Globus pallidus (tissue), 1 donor: ENCODE results near the gene RAB36.

Experiments
- DNase-seq: peaks from one replicate; pipeline ENCODE4 v3.0.0-alpha.2; 2015; ENCODE audit warnings: low spot score

RAB36 gene

GRCh38 chr22:23158516-23159290 lies 13.4 kb downstream of the RAB36 start:
- DNase-seq = no peak

DNA sequence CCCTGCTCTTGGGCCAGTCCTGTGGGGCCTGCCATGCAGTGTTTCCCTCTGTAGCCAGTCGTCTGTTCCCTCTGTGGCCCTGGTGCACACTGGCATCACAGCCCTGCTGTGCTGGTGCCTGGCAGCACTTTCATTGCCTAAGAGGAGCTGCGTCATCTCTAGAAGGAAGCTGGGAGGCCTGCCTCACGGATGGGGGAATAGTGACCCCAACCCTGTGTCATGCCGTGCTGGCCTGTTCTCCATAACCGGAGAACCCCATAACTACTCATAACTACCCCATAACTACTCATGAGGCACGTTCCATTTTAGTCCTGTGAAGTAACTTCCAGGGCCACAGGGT lies 14.0 kb downstream of the RAB36 start:
- no peak for DNase-seq

DNA sequence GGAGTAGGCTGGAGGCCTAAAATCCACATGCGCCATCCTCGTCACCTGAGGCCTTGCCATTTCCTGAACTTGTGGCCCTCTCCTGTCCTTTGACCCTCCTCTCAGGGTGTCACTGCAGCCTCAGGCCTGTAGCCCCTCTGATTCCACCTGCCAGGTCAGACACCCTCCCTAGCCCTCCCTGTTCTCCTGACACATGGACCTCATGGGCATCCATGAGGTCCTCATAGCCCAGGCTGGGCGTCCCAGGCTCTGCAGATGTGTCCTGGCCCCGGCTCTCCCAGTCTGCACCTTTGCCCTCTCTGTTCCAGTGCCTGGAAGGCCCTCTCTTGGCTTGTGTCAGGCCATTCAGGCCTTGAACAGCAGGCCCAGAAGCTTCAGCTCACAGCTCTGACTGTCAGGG lies 15.8 kb downstream of the RAB36 start:
- DNase-seq = no peak

GRCh38 chr22:23161574-23161973 lies 16.3 kb downstream of the RAB36 start:
- DNase-seq = no peak

- peak; percentile 85 for DNase-seq
These were observed 18.4 kb downstream of the RAB36 start for GRCh38 chr22:23163665-23164064.

- DNase-seq = no peak
These were observed 18.8 kb downstream of the RAB36 start for GRCh38 chr22:23164091-23164490.

DNA sequence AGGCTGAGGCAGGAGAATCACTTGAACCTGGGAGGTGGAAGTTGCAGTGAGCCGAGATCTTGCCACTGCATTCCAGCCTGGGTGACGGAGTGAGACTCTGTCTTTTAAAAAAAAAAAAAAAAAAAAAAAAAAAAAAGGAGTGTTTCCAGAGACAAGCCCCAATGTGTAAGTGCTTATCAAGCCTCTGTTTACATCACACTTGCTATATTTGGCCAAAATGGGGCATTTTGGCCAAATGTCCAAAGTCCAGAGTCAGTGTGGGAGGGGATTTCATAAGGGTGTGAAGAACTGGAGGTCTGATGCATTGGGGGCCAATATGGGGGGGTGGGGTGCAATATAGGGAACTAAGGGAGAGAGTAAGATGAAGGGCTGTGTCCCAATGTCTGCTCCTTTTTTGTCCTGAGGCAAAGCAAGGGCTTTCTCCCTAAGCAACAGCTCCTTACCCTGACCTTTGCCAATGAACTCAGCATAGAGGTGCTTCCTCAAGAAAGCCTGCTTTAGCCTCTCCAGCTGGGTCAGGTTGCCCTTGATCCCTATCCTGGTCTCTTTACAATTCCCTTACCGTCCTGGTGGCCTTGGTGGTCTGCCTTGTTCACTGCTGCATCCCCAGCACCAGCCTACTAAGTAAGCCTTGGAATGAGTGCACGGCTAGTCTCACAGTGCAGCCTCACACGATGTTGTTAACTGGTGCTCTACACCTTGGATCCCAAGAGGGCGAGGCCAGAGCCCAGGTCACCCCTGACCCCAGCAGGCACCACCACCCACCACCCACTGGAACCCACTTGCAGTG lies 21.0 kb downstream of the RAB36 start:
- no peak for DNase-seq

GRCh38 chr22:23166841-23167616 lies 21.8 kb downstream of the RAB36 start:
- DNase-seq = no peak

DNA sequence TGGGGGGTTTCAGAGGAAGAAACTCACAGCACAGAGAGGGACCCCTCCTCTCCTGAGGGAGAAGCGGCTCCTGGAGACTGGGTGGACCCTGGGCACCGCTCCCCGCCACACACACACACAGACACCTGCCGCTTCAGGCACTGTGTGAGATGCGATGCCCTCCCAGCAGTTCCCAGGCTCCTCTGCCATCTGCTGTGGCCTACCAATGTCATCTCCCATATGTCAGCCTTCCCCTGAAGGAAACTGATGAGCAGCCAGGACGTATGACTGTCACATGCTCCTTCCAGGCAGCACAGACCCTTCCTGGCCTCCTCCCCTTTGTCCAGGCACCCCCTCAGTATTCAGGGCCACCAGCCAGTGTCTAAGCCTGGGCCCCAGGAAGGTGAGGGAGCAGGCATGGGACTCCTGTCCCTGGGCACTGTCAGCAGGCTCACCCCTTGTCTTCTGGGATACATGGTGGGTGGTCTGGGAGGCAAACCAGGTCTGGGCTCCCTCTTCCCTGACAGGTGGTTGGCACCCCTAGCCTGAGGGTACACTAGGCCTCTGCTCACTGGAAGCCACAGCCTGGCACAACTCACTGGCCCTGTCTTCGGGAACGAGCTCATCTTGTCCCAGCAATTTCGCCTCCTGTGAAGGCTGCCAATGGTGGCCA lies 23.2 kb downstream of the RAB36 start:
- no peak for DNase-seq

- no peak for DNase-seq
These were observed 23.7 kb downstream of the RAB36 start for GRCh38 chr22:23169043-23169406.

- no peak for DNase-seq
These were observed 30.8 kb downstream of the RAB36 start for GRCh38 chr22:23175817-23176644.

GRCh38 chr22:23176645-23177027 lies 31.4 kb downstream of the RAB36 start:
- no peak for DNase-seq

GRCh38 chr22:23177197-23177596 lies 31.9 kb downstream of the RAB36 start:
- DNase-seq = no peak

GRCh38 chr22:23178512-23179254 lies 33.4 kb downstream of the RAB36 start:
- peak; percentile 55 for DNase-seq

DNA sequence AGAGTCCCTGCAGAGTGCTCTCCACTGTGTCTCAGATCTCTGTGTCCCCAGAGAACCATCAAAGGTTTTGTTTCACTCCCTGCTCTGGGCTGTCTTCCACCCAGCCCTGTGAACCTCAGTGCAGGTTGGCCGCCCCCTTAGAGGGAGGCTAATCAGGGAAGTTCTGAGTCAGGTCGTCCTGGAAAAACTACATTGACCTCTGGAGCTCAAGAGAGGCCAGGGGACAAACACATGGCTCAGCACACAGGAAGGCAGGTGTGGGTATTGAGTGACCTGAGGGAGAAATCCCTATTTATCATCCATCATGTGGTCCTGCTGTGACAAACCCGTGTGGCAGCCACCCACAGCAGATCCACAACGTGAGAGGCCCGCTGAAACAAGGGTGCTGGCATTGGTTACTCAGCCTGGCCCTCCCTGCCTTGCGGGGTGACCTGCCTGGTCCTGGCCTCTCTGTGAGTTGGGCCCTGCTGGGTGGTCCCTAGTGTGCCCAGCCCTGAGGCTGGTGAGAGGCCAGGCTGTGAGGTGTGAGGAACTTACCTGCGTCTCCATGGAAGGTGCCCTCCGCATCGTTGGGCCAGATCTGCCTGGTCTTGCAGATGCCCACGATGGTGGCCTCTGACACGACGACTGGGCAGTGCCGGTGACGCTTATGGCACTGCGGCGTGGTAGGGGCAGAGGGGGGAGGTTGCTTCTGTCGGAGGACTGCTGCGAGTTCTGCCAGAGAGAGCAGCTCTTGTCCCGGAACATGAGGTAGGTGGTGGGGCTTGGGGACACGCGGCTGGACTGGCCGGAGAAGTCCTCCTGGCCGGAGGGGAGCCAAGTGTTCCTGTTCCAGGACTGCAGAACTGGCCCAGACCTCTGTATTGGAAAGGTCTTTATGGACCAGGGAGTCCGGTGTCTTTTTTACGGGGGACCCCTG lies 34.4 kb downstream of the RAB36 start:
- DNase-seq = no peak

DNA sequence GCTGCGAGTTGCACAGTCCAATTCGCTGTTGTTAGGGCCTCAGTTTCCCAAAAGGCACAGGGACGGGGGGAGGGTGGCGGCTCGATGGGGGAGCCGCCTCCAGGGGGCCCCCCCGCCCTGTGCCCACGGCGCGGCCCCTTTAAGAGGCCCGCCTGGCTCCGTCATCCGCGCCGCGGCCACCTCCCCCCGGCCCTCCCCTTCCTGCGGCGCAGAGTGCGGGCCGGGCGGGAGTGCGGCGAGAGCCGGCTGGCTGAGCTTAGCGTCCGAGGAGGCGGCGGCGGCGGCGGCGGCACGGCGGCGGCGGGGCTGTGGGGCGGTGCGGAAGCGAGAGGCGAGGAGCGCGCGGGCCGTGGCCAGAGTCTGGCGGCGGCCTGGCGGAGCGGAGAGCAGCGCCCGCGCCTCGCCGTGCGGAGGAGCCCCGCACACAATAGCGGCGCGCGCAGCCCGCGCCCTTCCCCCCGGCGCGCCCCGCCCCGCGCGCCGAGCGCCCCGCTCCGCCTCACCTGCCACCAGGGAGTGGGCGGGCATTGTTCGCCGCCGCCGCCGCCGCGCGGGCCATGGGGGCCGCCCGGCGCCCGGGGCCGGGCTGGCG lies 35.1 kb downstream of the RAB36 start, which contains the start of gene BCR:
BCR (plus strand) TSS at position 209 of the 592 bp plus-strand sequence. CDS start 452 bp downstream, outside the sequence.
- DNase-seq = peak; percentile 76

- DNase-seq = no peak
These were observed 35.8 kb downstream of the RAB36 start for GRCh38 chr22:23180893-23181720.

DNA sequence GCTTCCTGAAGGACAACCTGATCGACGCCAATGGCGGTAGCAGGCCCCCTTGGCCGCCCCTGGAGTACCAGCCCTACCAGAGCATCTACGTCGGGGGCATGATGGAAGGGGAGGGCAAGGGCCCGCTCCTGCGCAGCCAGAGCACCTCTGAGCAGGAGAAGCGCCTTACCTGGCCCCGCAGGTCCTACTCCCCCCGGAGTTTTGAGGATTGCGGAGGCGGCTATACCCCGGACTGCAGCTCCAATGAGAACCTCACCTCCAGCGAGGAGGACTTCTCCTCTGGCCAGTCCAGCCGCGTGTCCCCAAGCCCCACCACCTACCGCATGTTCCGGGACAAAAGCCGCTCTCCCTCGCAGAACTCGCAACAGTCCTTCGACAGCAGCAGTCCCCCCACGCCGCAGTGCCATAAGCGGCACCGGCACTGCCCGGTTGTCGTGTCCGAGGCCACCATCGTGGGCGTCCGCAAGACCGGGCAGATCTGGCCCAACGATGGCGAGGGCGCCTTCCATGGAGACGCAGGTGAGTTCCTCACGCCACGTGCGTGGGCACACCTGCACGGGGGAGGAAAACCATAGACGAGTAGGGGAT lies 36.5 kb downstream of the RAB36 start:
- DNase-seq = no peak
